GM23248 (cell line): ENCODE data around the gene KY.

Experiments used
- EZH2 ChIP-seq: fragments of 200-600 bp; sonication (generic); IDR thresholded peaks from 2 replicates; pipeline ENCODE4 v1.6.1; 2018; ENCODE audit warnings: antibody characterized with exemption, mild to moderate bottlenecking; ENCODE audit not compliant: insufficient read depth, poor library complexity, severe bottlenecking
- EZH2phosphoT487 ChIP-seq: fragments of 200-600 bp; sonication (generic); IDR thresholded peaks from 2 replicates; pipeline ENCODE4 v1.6.1; 2018; ENCODE audit warnings: antibody characterized with exemption, moderate library complexity, mild to moderate bottlenecking, low read depth; ENCODE audit not compliant: insufficient read depth

DNA sequence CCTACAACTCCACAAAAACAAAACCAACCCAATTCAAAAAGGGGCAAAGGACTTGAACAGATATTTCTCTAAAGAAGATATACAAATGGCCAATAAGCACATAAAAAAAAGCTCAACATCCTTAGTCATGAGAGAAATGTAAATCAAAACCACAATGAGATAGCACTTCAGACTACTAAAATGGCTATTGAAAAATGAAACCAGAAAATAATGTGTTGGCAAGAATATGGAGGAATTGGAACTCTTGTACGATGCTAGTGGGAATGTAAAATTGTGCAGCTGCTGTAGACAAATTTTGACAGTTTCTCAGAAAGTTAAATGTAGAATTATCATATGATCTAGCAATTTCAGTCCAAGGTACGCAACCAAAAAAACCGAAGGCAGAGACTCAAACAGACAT, 29.0 kb downstream of the KY start:
- no peak for TF ChIP-seq EZH2phosphoT487
- TF ChIP-seq EZH2 = no peak
